Measurements from ENCODE around the gene GALNT18.

GALNT18 gene

DNA sequence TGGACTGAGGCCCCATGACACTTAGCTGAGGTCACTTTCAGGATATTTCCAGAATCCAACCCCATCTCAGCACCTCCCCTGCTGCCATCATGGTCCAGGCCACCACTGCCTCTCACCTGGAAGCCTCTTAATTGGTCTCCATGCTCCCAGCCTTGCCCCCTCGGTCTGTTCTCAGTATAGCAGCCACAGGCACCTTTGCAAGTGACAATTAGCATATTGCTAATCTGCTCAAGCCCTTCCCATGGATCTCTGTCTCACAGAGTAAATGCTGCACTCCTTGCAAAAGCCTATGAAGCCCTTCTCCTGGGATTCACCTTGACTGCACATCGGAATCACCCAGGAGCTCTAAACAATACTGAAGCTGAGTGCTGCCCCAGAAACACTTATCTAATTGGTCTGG is 175.2 kb downstream of the GALNT18 start:
- no peak for DNase-seq (ENCODE audit: low read depth in 1 of 2, low spot score in 1 of 2)
- TF ChIP-seq JUND (IDR thresholded peaks at IDR 0.05; ENCODE audit: low read depth) = no peak
- in situ Hi-C loops (cut with HindIII; ENCODE audit: low pct_unique_long_range_greater_than_20kb, low sequenced_read_pairs) = no loop called here

DNA sequence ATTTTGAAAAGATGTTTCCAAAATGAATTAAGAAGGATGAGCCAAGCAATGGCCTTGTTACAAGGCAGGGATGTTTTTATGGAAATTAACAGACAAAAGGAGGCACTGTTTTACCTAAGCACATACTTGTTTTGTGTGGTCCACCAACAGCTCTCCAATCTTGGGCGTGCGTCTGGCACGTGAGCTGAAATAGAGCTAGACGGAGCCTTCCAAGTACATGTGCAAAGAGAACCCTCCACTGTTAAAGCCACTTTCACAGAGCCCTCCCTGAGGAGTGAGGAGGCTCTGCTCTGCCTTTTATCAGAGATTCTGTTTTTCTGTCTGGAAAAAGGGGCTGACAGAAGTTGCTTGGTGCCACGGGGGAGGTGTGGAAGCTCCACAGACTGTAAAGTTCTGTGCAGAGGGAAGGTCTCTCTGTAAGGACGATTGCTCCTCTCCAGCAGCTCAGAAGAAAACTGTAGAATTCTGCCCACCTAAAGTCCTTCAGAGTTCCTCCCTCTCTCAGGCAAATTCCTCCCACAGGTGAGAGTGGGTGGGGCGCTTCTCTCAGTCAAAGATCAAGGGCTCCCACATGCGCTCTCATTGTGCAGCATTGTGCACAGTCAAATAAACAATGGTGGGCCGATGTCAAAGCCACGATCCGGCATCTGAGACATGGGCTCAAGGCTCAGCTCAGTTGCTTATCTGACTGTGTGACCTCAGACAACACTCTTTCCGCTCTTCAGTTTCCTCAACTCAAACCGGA is 176.2 kb downstream of the GALNT18 start:
- TF ChIP-seq JUND (IDR thresholded peaks at IDR 0.05; ENCODE audit: low read depth) = no peak
- DNase-seq (ENCODE audit: low read depth in 1 of 2, low spot score in 1 of 2) = no peak
- in situ Hi-C loops (cut with HindIII; ENCODE audit: low pct_unique_long_range_greater_than_20kb, low sequenced_read_pairs) = no loop called here

DNA sequence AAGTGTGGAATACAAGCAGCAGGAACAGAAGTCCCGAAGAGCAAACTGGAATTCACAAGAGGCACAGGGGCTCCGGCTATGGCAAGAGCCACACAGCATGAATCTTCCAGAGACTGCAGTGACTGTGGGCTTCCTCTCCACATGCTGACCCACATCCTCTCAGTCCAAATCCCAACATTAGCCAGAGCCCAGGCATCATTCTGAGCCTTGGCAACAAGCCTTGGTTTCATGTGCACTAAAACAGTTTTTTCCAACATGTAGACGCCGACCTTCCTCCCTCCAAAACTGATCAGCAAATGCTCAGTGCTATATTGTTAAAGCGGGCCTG is 177.0 kb downstream of the GALNT18 start:
- no peak for TF ChIP-seq JUND (IDR thresholded peaks at IDR 0.05; ENCODE audit: low read depth)
- DNase-seq (ENCODE audit: low read depth in 1 of 2, low spot score in 1 of 2) = no peak
- in situ Hi-C loops (cut with HindIII; ENCODE audit: low pct_unique_long_range_greater_than_20kb, low sequenced_read_pairs) = no loop called here

DNA sequence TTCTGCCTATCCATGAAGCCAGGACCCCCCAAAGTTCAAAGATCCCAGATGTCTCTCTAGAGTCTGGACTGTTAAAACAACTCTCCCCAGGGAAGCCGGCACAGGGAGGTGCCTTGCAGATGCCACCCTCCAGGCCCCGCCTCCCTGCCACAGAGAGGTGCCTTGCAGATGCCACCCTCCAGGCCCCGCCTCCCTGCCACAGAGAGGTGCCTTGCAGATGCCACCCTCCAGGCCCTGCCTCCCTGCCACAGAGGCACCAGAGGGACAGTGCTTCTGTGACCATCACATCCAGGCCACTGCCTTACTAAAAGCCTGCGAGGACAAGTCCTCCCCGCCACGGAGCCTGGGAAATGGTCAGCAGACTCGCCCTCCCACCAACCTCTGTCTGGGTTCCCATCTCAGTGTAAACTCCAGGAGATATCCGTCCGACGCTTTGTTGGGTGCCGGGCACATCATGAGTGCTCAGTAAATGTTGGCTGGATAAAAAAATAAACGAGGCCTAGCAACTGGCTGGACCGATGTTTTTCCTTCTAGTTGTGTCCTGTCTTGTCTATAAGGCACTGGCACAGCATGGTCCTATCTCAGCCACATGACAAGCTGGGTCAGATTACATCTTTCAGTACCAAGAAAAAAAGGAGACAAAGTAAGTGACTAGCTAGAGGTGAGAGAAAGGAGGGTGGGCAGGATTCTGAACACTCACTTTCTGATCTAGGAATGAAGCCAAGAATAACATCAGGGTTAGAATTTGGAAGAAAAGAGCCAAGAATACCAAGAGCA is 177.6 kb downstream of the GALNT18 start:
- in situ Hi-C loops (cut with HindIII; ENCODE audit: low pct_unique_long_range_greater_than_20kb, low sequenced_read_pairs) = no loop called here
- TF ChIP-seq JUND (IDR thresholded peaks at IDR 0.05; ENCODE audit: low read depth) = no peak
- DNase-seq (ENCODE audit: low read depth in 1 of 2, low spot score in 1 of 2) = no peak

GRCh38 chr11:11442791-11443190 is 179.0 kb downstream of the GALNT18 start:
- in situ Hi-C loops (cut with HindIII; ENCODE audit: low pct_unique_long_range_greater_than_20kb, low sequenced_read_pairs) = no loop called here
- TF ChIP-seq JUND (IDR thresholded peaks at IDR 0.05; ENCODE audit: low read depth) = no peak
- DNase-seq (ENCODE audit: low read depth in 1 of 2, low spot score in 1 of 2) = no peak

GRCh38 chr11:11441516-11441915 is 180.3 kb downstream of the GALNT18 start:
- no peak for TF ChIP-seq JUND (IDR thresholded peaks at IDR 0.05; ENCODE audit: low read depth)
- in situ Hi-C loops (cut with HindIII; ENCODE audit: low pct_unique_long_range_greater_than_20kb, low sequenced_read_pairs) = no loop called here
- DNase-seq (ENCODE audit: low read depth in 1 of 2, low spot score in 1 of 2) = no peak

DNA sequence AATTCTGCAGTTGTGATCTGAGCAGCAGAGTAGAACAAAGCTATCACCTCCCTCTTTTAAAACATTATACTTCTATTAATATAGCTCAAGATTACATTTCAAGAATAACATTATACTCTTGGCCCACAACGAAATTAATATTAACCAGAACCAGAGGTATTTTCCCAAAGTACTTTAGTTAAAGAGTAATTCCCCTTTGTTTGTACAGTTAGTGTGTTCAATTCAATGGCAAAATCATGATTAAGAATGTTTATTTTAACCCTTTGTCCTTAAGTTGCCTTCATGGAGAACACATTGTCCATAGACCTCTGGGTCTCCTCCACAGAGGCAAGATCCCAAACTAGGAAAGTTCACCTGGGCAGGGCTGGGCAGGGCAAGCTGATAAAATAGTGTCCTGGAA is 180.7 kb downstream of the GALNT18 start:
- TF ChIP-seq JUND (IDR thresholded peaks at IDR 0.05; ENCODE audit: low read depth) = no peak
- in situ Hi-C loops (cut with HindIII; ENCODE audit: low pct_unique_long_range_greater_than_20kb, low sequenced_read_pairs) = no loop called here
- no peak for DNase-seq (ENCODE audit: low read depth in 1 of 2, low spot score in 1 of 2)

GRCh38 chr11:11440144-11440543 is 181.7 kb downstream of the GALNT18 start:
- DNase-seq (ENCODE audit: low read depth in 1 of 2, low spot score in 1 of 2) = no peak
- TF ChIP-seq JUND (IDR thresholded peaks at IDR 0.05; ENCODE audit: low read depth) = no peak
- in situ Hi-C loops (cut with HindIII; ENCODE audit: low pct_unique_long_range_greater_than_20kb, low sequenced_read_pairs) = no loop called here

DNA sequence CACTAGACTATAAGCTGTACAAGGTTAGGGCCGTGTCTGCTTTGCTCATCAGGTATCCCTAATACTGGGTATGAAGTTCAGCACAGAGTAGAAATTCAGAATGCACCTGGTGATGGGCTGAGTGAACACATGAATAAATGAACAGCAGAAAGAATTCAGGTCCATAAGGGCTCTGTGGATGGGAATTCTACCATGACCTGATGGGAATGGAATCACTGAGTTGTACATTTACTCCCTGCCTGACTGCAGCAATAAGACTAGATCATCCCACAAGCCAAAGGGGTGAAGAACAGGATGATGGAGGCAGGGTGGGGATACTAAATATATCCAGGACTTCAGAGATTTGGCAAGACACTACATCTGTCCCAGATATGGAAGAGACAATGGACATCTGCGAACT is 182.2 kb downstream of the GALNT18 start:
- no peak for TF ChIP-seq JUND (IDR thresholded peaks at IDR 0.05; ENCODE audit: low read depth)
- in situ Hi-C loops (cut with HindIII; ENCODE audit: low pct_unique_long_range_greater_than_20kb, low sequenced_read_pairs) = no loop called here
- DNase-seq (ENCODE audit: low read depth in 1 of 2, low spot score in 1 of 2) = no peak

GRCh38 chr11:11436715-11437313 is 185.0 kb downstream of the GALNT18 start:
- DNase-seq (ENCODE audit: low read depth in 1 of 2, low spot score in 1 of 2) = no peak
- in situ Hi-C loops (cut with HindIII; ENCODE audit: low pct_unique_long_range_greater_than_20kb, low sequenced_read_pairs) = no loop called here

DNA sequence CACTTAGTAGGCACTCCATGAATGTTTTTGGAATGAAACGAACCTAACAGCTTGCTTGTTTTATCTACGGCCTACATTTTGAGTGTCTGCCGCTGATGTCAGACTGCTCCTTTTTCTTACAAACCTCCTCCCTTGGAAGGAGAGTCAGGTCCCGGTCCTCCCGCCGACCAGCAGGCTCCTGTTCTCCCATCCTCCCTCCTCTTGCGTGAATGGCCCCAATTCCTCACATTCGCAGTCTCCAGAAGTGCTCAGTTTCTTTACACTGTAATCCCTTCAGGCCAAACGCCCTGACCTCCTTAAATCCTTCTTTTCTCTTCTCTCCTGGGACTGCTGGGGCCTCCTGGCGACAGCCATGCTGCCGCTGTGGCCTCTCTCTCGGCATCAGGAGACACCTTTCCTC is 186.2 kb downstream of the GALNT18 start:
- DNase-seq (ENCODE audit: low read depth in 1 of 2, low spot score in 1 of 2) = no peak
- TF ChIP-seq JUND (IDR thresholded peaks at IDR 0.05; ENCODE audit: low read depth) = no peak
- in situ Hi-C loops (cut with HindIII; ENCODE audit: low pct_unique_long_range_greater_than_20kb, low sequenced_read_pairs) = no loop called here

More at GRCh38 chr11:11436715-11437313, 185.0 kb downstream of the GALNT18 start:
- TF ChIP-seq JUND (IDR thresholded peaks at IDR 0.05; ENCODE audit: low read depth) = no peak

- TF ChIP-seq JUND (IDR thresholded peaks at IDR 0.05; ENCODE audit: low read depth) = no peak
- no peak for DNase-seq (ENCODE audit: low read depth in 1 of 2, low spot score in 1 of 2)
- in situ Hi-C loops (cut with HindIII; ENCODE audit: low pct_unique_long_range_greater_than_20kb, low sequenced_read_pairs) = no loop called here
Observed at GRCh38 chr11:11433960-11434359, 187.8 kb downstream of the GALNT18 start.

GRCh38 chr11:11432621-11433319 is 189.0 kb downstream of the GALNT18 start:
- in situ Hi-C loops (cut with HindIII; ENCODE audit: low pct_unique_long_range_greater_than_20kb, low sequenced_read_pairs) = no loop called here
- no peak for DNase-seq (ENCODE audit: low read depth in 1 of 2, low spot score in 1 of 2)
- no peak for TF ChIP-seq JUND (IDR thresholded peaks at IDR 0.05; ENCODE audit: low read depth)

Measured in T47D (cell line).